Activated T-helper 1 cell treated with Interleukin-2 at 50 U/mL for 16 hours (primary cell): ENCODE results near the gene PDHB.
"Not testable (repeated sequence)": the region's sequence is repeated elsewhere in the genome, so short reads cannot be mapped to it uniquely, and the experiment has no call there.

Experiments used
- DNase-seq: peaks from one replicate; pipeline ENCODE4 v3.0.0-alpha.2; 2020; ENCODE audit warnings: low read depth

PDHB gene

DNA sequence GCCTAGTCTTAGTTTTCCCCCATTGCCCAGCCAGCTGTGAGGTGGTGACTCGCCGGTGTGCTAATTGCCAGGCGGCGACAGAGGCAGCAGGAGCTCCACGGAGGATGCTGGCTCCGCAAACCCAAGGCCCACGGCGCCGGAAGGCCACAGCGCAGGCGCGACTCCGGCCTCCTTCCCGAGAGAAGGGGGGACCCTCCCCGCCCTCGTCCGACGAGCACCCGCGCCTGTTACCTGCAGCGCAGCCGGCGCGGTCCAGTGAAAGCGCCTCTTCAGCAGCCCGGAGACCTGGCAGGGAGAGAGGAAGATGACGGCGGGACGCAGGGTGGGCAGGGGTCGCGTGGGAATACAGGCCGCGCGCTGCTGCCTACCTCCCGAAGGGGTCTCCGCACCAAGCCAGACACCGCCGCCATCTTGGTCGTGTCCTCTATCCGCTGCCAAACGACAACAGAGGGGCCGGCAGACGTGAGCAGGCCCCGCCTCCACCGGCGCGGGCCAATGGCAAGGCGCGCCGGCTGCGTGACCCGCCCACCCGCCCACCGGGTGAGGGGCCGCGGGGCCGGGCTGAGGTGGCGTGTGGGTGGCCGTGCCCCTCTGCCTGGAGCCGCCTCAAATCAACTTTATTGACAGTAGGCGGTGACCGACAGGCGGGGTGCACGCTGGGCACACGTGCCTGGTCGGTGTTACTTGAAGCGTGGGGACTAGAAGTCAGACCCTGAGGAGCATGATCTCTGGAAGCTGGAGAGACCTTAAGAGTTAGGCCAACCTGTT, at the start of gene PDHB:
Gene PDHB (minus strand): TSS at position 433 of the 768 bp plus-strand sequence. CDS start 23 bp downstream, at position 410.
- peak; percentile 86 for DNase-seq

DNA sequence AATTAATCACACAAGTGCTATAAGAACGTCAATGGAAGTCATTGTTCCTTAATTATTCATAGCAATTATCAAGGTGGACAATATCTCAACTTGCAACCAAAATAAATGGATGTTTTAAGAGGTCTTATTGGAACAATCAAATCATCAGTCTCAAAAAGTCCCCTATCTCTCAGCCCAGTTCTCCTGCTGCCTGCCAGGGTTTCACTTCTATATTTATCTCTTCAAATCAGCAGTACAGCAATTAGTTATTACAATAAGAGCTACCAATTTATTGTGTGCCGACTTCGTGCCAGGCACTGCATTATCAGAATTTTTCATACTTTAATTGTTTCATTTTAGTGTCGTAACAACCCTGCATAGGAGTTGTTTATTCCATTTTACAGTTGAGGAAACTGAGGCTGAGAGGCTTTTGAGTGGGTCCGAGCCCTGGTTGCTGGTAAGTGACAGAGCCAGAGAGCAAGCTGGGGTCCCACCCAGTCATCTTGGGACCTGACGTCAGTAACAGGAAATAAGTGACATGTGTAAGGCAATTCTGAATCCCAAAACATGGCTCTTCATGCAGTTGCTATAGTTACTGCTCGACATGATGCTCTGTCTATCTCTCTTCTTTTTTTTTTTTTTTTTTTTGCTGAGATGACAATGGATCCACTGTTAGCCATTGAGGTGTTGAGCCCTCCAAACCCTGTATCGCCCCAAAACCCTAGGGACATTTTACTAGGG, 49.4 kb upstream of the PDHB start:
- no peak for DNase-seq

DNA sequence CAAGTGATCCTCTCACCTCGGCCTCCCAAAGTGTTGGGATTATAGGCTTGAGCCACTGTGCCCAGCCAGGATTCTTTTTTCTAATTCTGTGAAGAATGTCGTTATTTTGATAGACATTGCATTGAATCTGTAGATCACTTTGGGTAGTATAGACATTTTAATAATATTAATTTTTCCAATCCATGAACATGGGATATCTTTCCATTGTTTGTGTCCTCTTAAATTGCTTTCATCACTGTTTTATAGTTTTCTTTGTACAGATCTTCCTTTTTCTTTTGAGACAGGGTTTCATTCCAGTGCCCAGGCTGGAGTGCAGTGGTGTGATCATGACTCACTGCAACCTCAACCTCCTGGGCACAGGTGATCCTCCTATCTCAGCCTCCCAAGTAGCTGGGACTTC, 46.7 kb upstream of the PDHB start:
- DNase-seq: no peak

DNA sequence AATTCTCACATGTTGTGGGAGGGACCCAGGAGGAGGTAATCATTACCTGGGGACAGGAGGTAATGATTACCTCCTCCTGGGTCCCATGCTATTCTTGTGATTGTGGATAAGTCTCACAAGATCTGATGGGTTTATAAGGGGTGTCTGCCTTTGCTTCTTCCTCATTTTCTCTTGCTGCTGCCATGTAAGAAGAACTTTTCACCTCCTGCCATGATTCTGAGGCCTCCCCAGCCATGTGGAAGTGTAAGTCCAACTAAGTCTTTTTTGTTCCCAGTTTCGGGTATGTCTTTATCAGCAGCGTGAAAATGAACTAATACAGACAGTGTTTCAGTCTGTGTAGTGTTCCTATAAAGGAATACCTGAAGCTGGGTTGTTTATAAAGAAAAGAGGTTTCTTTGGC, 45.1 kb upstream of the PDHB start:
- DNase-seq: no peak

DNA sequence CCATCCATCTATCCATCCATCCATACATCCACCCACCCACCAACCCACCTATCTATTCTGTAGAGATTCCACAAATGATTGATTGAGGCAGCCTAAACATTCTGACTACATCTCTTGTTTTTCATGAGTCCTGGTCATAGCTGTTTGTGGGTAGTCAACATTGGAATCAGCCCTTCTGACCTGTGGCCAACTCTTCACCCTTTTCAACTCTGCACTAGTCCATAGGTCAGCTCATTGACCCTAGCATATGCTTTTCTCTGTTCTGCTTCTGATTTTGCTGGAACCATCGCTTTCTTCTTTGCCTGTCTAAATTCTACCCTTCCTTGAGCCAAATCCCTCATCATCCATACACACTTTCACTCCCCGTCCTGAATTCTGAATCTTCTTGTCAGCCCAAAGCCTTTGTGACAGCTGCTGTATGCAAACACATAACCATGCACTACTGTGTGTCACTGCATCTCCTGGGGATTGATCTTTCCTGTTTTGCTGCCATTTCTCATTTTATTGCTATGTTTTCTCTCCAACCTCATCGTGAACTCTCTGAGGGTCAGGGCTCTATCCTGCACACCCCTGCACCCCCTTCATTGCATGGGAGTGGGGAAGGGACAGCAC, 41.4 kb upstream of the PDHB start:
- no peak for DNase-seq

DNA sequence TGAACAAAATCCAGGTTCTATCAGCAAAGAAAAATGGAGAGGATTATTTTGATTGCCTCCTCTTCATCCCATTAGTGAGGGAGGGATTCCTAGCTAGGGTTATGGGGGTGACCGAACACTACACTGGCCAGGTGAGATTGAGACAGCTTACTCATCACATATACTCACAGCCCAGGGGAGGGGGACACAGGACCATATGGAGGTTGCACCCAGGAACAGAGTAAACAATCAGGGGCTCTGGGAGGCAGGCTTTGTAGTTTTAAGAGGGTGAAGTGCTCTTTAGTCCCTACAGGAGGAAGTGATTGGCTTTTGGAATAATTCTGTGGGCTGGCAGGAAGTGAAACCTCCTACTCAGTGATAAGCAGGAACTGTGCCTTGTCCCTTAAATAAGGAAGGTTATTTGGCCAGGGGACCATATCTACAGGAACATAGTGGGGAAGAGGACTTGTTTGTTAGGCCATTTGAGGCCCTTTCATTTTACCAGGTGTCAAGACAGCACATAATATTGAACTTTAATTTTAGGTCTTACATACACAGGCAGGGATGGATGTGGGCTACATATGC, 40.8 kb upstream of the PDHB start:
- no peak for DNase-seq

DNA sequence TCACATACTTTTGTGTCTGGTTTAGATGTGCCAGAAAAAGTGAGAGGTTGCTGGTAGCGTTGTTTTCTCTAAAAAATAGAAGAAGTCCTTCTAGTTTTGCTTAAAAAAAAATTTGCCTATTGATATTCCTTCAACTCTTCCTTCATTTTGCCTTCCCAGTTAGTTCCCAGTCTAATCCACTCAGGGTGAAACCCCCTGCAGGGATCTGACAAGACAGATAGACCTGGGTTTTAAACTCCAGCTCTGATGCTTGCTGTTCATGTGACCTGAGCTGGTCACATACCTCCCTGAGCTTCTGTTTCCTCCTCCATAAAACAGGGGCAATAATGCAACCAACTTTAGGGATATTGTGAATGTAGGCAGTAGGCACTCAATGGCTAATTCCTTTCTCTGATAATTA, 39.6 kb upstream of the PDHB start:
- no peak for DNase-seq

DNA sequence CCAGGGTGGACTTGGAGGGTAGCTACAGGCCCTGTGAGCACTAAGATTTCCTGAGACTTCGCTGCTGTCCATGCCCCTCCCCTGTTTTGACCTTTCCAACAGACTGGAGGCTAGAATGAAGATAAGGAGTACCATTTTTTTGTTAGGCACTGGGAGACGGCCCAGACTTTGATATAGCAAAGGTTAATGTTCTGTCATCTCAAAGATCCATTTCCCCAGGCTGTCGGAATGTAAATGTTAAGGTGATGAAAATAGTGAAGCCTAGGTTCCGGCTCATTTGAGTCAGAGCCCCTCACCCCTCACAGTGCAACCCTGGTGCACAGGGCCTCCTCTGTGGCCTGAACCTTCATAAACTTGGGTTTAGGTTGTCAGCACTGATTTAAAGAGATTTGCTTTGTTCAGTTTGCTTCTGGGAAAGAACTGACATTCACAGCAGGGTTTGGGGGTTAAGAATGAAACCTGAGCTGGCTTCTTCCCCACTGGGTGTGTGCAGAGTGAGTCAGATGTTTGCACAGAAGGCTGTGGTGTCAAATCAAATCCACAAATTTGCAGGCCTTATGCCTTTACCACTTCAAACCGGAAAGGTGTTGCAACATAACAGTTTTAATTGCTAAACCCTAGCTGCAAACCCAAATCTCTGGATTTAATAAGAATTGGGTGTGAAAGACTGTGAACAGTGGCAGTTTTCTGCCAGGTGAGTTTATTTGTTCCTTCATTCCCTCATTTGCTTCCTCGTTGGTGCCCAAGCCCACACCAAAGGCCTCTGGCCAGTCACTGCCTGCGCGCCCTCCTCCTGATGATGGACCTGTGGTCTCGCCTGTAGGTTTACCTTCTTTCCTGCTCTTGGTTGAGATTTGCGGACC, 37.6 kb upstream of the PDHB start:
- DNase-seq: peak; percentile 15

DNA sequence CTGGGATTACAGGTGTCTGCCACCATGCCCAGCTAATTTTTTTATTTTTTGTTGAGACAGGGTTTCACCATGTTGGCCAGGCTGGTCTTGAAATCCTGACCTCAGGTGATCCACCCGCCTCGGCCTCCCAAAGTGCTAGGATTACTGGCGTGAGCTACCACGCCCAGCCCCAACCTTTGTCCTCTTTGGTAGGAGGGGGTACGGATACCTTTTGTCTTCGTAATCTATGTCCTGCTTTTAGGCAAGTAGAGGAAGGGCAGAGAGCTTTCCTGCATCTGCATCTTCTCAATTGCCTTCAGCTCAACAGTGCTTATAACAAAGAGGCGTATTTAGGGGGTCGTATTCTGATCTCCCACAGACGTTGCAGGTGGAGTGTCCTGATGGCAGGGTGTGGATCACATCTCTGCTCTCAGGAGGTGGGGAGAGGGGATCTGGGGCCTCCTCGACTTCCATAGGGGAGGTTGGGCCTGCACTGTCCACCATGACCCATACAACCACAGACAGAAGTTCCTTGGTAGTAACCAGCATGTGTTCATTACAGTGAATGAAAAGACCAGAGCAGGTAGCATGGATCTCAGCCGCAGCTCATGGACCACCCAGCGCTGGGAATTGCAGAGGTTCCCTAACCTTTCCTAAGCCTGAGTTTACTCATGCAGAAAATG, 36.9 kb upstream of the PDHB start:
- no peak for DNase-seq

DNA sequence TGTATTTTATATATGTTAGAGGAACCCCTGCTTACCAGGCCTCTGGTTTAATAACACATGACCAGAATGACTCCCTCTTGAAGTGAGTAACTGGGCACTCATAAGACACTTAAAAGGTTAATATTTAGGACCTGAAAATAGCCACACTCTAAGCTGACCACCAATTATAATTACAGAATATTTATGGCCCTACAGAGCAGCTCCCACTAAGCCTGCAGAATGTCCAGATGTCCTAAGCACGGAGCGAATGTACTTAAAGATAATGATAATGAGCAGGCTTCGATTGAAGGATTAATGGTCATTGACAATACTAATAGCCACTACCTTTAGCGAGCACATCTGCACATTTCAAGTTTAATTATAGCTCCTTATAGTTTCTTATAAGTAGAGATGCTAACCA, 35.5 kb upstream of the PDHB start:
- DNase-seq: no peak

DNA sequence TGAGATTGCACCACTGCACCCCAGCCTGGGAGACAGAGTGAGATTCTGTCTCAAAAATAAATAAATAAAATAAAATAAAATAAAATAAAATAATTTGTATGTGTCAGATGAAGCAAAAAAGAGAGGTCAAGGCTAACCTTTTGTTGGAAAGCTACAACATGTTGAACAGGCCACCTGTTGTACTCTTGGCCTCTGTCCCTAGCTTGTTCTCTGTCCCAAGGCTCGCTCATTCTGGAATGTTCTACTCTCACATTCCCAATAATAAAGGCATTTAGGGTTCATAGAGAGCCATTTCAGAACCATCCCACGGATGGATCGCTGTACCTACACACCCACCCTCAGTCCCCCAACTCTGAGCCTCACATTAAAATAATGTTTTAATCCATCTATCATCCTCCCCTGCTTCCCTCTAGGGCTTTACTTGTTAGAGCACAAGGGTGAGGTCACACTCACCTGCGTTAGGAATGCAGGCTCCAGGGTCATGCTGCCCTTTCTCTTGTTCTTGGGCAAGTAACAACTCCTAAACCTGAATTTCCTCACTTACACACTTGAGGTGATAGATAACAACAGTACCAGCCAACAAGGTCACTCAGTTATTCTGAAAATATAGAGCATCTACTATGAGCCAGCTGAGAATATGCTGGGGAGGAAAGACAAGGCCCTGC, 33.4 kb upstream of the PDHB start:
- no peak for DNase-seq

DNA sequence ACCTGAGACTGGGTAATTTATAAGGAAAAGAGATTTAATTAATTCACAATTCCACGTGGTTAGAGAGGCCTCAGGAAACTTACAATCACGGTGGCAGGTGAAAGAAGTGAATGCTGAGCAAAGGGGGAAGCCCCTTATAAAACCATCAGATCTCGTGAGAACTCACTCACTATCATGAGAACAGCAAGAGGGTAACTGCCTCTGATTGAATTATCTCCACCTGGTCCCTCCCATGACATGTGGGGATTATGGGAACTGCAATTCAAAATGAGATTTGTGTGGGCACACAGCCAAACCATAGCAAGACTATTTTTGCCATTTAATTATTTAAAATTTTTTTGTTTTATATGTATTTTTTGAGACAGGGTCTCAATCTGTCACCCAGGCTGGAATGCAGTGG, 31.2 kb upstream of the PDHB start:
- no peak for DNase-seq

DNA sequence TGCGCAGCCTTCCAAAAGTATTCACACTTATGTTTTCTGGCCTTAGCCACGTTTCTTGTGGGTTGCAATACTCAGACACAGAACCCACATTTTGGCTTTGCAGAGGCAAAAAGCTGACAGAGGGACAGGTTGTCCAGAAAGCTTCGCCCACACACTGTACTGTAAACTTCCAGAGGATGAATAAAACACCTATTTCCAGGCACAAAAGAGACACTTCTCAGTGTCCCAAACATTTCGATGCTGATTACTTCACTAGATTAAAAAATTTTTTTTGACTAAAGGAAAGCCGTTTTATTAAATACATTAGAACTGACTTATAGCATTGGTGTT, 30.3 kb upstream of the PDHB start:
- no peak for DNase-seq

DNA sequence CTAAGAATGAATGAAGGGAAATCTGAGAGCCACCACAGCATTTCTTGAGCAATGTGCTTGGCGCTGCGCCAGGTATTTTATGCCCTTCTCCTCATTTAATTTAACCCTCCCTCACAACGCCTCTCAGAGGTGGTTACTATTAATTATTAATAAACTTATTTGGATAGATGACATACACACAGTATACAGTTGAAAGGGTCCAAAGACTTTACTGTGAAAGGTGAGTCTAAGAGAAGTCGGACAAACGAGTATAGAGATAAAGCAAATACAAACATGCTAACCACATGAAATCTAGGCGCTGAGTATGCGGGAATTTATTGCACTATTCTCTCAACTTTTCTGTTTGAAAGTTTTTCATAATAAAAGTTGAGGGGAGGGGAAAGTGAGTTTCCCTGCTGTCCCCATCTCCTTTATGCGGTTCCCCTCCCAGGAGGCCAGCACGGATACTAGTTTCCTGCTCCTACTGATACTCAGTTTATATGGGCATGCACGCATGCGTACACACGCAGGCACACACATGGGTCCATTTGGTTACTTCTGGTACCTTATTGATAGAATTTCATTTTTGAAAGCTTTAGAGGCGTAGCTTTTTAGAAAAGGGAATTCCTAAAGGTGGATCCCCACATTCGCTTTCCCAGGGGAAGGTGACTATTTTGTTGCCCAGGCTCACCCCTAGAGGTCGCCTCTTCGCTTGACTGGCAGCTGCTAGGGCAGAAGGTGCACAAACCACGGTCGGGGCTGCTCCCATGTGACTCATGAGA, 29.7 kb upstream of the PDHB start:
- peak; percentile 55 for DNase-seq

DNA sequence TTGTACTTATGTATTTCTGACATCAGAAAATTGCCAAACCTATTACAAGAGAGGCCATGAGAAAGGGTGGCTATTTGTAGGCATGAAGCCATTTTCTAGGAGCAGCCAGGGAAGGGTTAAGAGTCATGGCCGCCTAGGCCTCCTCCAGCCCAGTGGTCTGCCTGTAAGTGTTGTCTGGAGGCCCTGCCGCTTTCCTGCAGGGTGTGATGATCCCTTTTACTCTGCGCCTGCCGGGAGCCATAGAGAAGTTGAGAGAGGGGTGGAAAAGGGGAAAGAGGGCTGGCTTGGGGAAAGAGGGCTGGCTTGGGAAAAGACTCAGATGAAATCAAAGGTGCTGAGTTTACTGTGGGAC, 29.2 kb upstream of the PDHB start:
- DNase-seq: no peak

DNA sequence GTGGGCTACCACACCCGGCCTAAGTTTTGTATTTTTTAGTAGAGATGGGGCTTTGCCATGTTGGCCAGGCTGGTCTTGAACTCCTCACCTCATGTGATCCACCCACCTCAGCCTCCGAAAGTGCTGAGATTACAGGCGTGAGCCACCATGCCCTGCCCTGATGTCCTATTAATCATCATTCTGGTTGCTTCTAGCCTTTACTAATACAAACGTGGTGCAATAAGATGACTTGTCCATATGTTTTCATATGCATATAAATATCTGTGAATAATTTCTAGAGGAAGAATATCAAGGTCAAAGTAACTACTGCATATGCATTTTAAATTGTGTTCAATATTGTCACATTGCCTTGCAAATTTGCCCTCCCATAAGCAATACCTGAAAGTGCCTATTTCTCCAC, 25.5 kb upstream of the PDHB start:
- no peak for DNase-seq

DNA sequence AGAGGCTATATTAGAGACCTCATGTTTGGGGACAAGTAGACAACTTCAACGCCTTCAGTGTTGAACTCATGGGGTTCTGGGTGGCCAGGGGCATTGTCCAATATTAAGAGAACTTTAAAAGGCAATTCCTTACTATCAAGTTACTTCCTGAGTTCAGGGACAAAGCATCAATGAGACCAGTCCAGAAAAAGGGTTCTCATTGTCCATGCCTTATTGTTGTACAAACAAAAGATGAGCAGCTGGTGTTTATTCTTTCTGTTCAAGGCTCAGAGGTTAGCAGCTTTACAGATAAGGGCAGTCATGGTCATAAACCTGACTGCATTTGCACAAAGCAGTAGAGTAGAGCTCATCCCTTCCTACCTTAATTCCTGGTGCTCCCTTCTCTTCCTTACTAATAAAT, 18.5 kb upstream of the PDHB start:
- no peak for DNase-seq

DNA sequence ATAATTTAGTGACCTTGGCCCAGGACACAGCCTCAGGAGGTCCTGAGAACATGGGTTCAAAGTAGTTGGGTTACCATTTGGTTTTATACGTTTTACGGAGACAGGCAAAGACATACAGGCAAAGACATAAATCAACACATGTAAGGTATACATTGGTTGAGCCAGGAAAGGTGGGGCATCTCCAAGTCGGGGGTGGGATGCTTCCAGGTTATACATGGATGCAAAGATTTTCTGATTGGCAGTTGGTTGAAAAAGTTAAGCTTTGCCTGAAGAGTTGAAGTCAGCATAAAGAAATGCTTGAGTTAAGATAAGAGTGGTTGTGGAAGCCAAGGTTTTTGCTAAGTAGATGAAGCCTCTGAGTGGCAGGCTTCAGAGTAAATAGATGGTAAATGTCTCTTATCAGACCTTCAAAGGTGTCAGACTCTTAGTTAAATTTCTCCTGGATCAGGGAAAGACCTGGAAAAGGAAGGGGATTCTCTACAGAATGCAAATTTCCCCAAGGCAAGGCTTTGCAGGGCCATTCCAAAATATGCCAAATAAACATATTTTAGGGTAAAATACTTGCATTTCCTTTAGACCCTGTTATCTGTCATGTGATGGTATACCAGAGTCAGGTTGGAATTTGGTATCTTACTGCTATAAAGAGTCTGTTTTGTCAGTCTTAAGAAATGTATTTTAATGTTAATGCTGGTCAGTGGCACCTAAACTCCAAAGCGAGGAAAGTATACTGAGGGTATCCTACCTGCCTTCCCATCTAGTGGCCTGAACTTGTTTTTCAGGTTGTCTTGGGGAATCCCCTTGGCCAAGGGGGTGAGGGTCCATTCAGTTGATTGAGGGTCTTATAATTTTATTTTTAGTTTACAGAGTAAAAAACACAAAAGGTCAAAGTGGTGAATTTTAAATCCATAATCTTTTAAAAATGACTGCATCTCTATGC, 8.2 kb upstream of the PDHB start:
- no peak for DNase-seq

DNA sequence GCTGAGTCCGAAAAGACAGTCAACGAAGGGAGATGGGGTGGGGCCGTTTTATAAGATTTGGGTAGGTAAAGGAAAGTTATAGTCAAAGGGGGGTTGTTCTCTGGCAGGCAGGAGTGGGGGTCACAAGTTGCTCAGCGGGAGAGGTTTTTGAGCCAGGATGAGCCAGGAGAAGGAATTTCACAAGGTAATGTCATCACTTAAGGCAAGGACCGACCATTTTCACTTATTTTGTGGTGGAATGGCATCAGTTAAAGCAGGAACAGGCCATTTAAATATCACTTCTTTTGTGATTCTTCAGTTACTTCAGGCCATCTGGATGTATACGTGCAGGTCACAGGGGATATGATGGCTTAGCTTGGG, 7.3 kb upstream of the PDHB start:
- not testable (repeated sequence) for DNase-seq
